OCI-LY7 (cell line): ENCODE results near the gene MAP3K7. TPM values are rescaled to one million over a fixed set of nuclear protein-coding genes. Genes with fewer than 3 reads are reported as not detected.

Experiments used
- BruUV-seq: library from RNA; stranded (reverse); fragments of 400-500 nt; replicated peaks from 2 replicates; lab custom pipeline; 2021; lab: Mats Ljungman, UMichigan
- CTCF ChIA-PET: fragments of 300-600 bp; sonication (Branson Sonifier 250); formaldehyde crosslinking; loops from one replicate; lab custom pipeline; 2022; ENCODE audit warnings: antibody characterized with exemption; ENCODE audit not compliant: unreplicated experiment; lab: Charles Lee
- POLR2A ChIA-PET: fragments of 300-600 bp; sonication (Branson Sonifier 250); formaldehyde crosslinking; loops from one replicate; lab custom pipeline; 2022; ENCODE audit warnings: antibody characterized with exemption; lab: Charles Lee
- DNase-seq: peaks from one replicate; pipeline ENCODE4 v3.0.0-alpha.2; 2015; ENCODE audit warnings: low spot score
- H2AFZ ChIP-seq: fragments of 200-600 bp; sonication (generic), shearing (Covaris generic); 2 replicates; pipeline ENCODE4 v1.6.1; 2014; ENCODE audit warnings: mild to moderate bottlenecking, antibody characterized with exemption, low read length, moderate library complexity
- H3K27ac ChIP-seq: fragments of 200-600 bp; sonication (generic); 2 replicates; pipeline ENCODE4 v1.5.1; 2014; ENCODE audit warnings: mixed run types, low read depth, mild to moderate bottlenecking, moderate library complexity, low read length, inconsistent platforms; ENCODE audit not compliant: poor library complexity, severe bottlenecking
- H3K36me3 ChIP-seq: fragments of 200-600 bp; sonication (generic); 2 replicates; pipeline ENCODE4 v1.6.1; 2014; ENCODE audit warnings: mild to moderate bottlenecking, antibody characterized with exemption, low read length, moderate library complexity, mixed read lengths; ENCODE audit not compliant: insufficient read depth
- H3K4me1 ChIP-seq: fragments of 200-600 bp; sonication (generic); 2 replicates; pipeline ENCODE4 v1.5.1; 2014; ENCODE audit warnings: mild to moderate bottlenecking, low read length; ENCODE audit not compliant: insufficient read depth, poor library complexity, severe bottlenecking
- H3K4me2 ChIP-seq: fragments of 200-600 bp; sonication (generic); 2 replicates; pipeline ENCODE4 v1.6.1; 2014; ENCODE audit warnings: mild to moderate bottlenecking, low read length
- H3K4me3 ChIP-seq: fragments of 200-600 bp; sonication (generic); 2 replicates; pipeline ENCODE4 v1.5.1; 2014; ENCODE audit warnings: mild to moderate bottlenecking, low read depth, low read length; ENCODE audit not compliant: poor library complexity, severe bottlenecking
- H3K79me2 ChIP-seq: fragments of 200-600 bp; sonication (generic); 2 replicates; pipeline ENCODE4 v1.6.1; 2016; ENCODE audit warnings: low read depth, mild to moderate bottlenecking, low read length, moderate library complexity, mixed read lengths; ENCODE audit not compliant: insufficient read depth
- H3K9me2 ChIP-seq: fragments of 200-600 bp; sonication (generic); 2 replicates; pipeline ENCODE4 v1.6.1; 2016; ENCODE audit warnings: mild to moderate bottlenecking, low read length, mixed read lengths; ENCODE audit not compliant: insufficient read depth
- H3K9me3 ChIP-seq: fragments of 200-600 bp; sonication (generic); 2 replicates; pipeline ENCODE4 v1.6.1; 2014; ENCODE audit warnings: mild to moderate bottlenecking, mixed run types, low read length, mixed read lengths
- H4K20me1 ChIP-seq: fragments of 200-600 bp; sonication (generic); 2 replicates; pipeline ENCODE4 v1.6.1; 2014; ENCODE audit warnings: mild to moderate bottlenecking, antibody characterized with exemption, low read length, moderate library complexity, mixed read lengths; ENCODE audit not compliant: insufficient read depth
- CTCF ChIP-seq: fragments of 200-600 bp; sonication (generic); conservative IDR thresholded peaks from 2 replicates; pipeline ENCODE4 v1.5.1; 2014; ENCODE audit warnings: mild to moderate bottlenecking, antibody characterized with exemption, low read length, moderate library complexity, mixed read lengths
- EZH2phosphoT487 ChIP-seq: fragments of 200-600 bp; sonication (generic); IDR thresholded peaks from 2 replicates; pipeline ENCODE4 v1.6.1; 2018; ENCODE audit warnings: low read depth, borderline replicate concordance, mild to moderate bottlenecking, mixed run types, antibody characterized with exemption, low read length, moderate library complexity, mixed read lengths
- intact Hi-C: fragments of 100-400 bp; cut with micrococcal nuclease; formaldehyde crosslinking; loops from one replicate; pipeline ENCODE4 v1.10.0; 2022; ENCODE audit not compliant: unreplicated experiment
- total RNA-seq, 2 experiments: library from RNA; depleted of rRNA in 1 of 2; stranded (reverse); fragments of >200 nt in 1 of 2; shearing (Covaris generic) in 1 of 2; gene quantifications; 2 replicates each; pipeline ENCODE4 v1.2.3, GENCODE V29; 2014 to 2022

Gene MAP3K7
- total RNA-seq, 2 experiments from 2014 or later, result 29.5 to 45.7 TPM

GRCh38 chr6:90480666-90481065 lies 106.2 kb downstream of the MAP3K7 start:
- ChIA-PET CTCF (interaction anchor here (1.1 kb wide), 1 partner anchor 10 kb away, joined by 3 read pairs; no protein-coding TSS in a partner anchor), POLR2A (interaction anchor here (0.8 to 0.9 kb wide), 2 partner anchors 99 to 540 kb away, joined by 3 to 4 read pairs; no protein-coding TSS in a partner anchor)
- Histone ChIP-seq H3K9me3 (peaks cover 9% of the 10 kb centered on the region; the same call in 1 of the 2 replicates), H3K27ac (no peak overlapping the region), H3K4me1 (peaks cover 24% of the 10 kb centered on the region), H4K20me1 (no peaks in the 10 kb centered on the region), H3K4me3 (no peak overlapping the region), H2AFZ (no peak overlapping the region), H3K36me3 (no peaks in the 10 kb centered on the region), H3K9me2 (no peaks in the 10 kb centered on the region), H3K79me2 (no peaks in the 10 kb centered on the region), H3K4me2 (no peak overlapping the region)
- intact Hi-C loops, result no loop called here
- DNase-seq, result no peak
- no TSS peak for BruUV-seq
- TF ChIP-seq EZH2phosphoT487, result no peak
- no peak for TF ChIP-seq CTCF

GRCh38 chr6:90479603-90479926 lies 107.3 kb downstream of the MAP3K7 start:
- Histone ChIP-seq H3K9me3 (no peaks in the 10 kb centered on the region), H3K4me1 (peaks cover 24% of the 10 kb centered on the region), H3K4me2 (no peak overlapping the region; the same call in 1 of the 2 replicates), H4K20me1 (no peaks in the 10 kb centered on the region), H3K79me2 (no peaks in the 10 kb centered on the region), H2AFZ (no peak overlapping the region), H3K36me3 (no peaks in the 10 kb centered on the region), H3K27ac (no peak overlapping the region), H3K4me3 (no peak overlapping the region), H3K9me2 (no peaks in the 10 kb centered on the region)
- no TSS peak for BruUV-seq
- CTCF ChIA-PET, result interaction anchor here (0.6 to 1.0 kb wide), 4 partner anchors 9 to 543 kb away, joined by 3 to 4 read pairs (median 4); no protein-coding TSS in a partner anchor
- TF ChIP-seq EZH2phosphoT487 (no peak), CTCF (no peak; the same call in 1 of the 2 replicates)
- intact Hi-C loops, result loop anchor here (1.0 to 10.0 kb wide), 8 partner anchors 87 to 1047 kb away; partner anchors contain the start of gene ANKRD6
- POLR2A ChIA-PET, result interaction anchor here (0.6 to 1.6 kb wide), 5 partner anchors 11 to 539 kb away, joined by 3 to 4 read pairs (median 3); no protein-coding TSS in a partner anchor
- no peak for DNase-seq
